ENCODE data around the gene SPPL2B.

Gene SPPL2B

GRCh38 chr19:2336528-2337328 lies 8.2 kb downstream of the SPPL2B start:
- no peak overlapping the region for H3K27ac Mint-ChIP-seq
- DNase-seq (ENCODE audit: low spot score in 2 of 2) (no peak), ATAC-seq (no peak)
- no peaks in the 10 kb centered on the region for H3K36me3 Mint-ChIP-seq
- H3K9me3 Mint-ChIP-seq = no peaks in the 10 kb centered on the region
- no peak overlapping the region for H3K4me3 Mint-ChIP-seq
- H3K4me1 Mint-ChIP-seq = peaks cover 14% of the 10 kb centered on the region

- Mint-ChIP-seq H3K9me3 (no peaks in the 10 kb centered on the region), H3K4me1 (peaks cover 14% of the 10 kb centered on the region), H3K4me3 (no peak overlapping the region), H3K36me3 (no peaks in the 10 kb centered on the region), H3K27ac (no peak overlapping the region)
- DNase-seq (ENCODE audit: low spot score in 2 of 2) (no peak), ATAC-seq (peak; percentile 12)
Measured at GRCh38 chr19:2337329-2337707, 8.8 kb downstream of the SPPL2B start.

GRCh38 chr19:2338055-2338615 lies 9.7 kb downstream of the SPPL2B start:
- ATAC-seq (no peak), DNase-seq (ENCODE audit: low spot score in 2 of 2) (no peak)
- H3K9me3 Mint-ChIP-seq = no peaks in the 10 kb centered on the region

GRCh38 chr19:2338751-2339643 lies 10.5 kb downstream of the SPPL2B start:
- H3K36me3 Mint-ChIP-seq = no peaks in the 10 kb centered on the region

More at GRCh38 chr19:2338055-2338615, 9.7 kb downstream of the SPPL2B start:
- Mint-ChIP-seq H3K36me3 (no peaks in the 10 kb centered on the region), H3K4me3 (no peak overlapping the region), H3K4me1 (peaks cover 14% of the 10 kb centered on the region), H3K27ac (no peak overlapping the region)

GRCh38 chr19:2339644-2340310 lies 11.3 kb downstream of the SPPL2B start:
- no peak overlapping the region for H3K4me3 Mint-ChIP-seq

More at GRCh38 chr19:2338751-2339643, 10.5 kb downstream of the SPPL2B start:
- DNase-seq (ENCODE audit: low spot score in 2 of 2) (no peak), ATAC-seq (no peak)
- Mint-ChIP-seq H3K9me3 (no peaks in the 10 kb centered on the region), H3K4me3 (no peak overlapping the region), H3K27ac (no peak overlapping the region), H3K4me1 (peaks cover 14% of the 10 kb centered on the region)

GRCh38 chr19:2340496-2341243 lies 12.2 kb downstream of the SPPL2B start:
- H3K4me3 Mint-ChIP-seq = no peak overlapping the region
- peaks cover 2% of the 10 kb centered on the region for H3K36me3 Mint-ChIP-seq
- DNase-seq (ENCODE audit: low spot score in 2 of 2) (no peak), ATAC-seq (no peak)
- peaks cover 13% of the 10 kb centered on the region for H3K4me1 Mint-ChIP-seq
- H3K27ac Mint-ChIP-seq = no peak overlapping the region
- H3K9me3 Mint-ChIP-seq = no peaks in the 10 kb centered on the region

More at GRCh38 chr19:2339644-2340310, 11.3 kb downstream of the SPPL2B start:
- Mint-ChIP-seq H3K4me1 (peaks cover 14% of the 10 kb centered on the region), H3K27ac (no peak overlapping the region), H3K9me3 (no peaks in the 10 kb centered on the region), H3K36me3 (no peaks in the 10 kb centered on the region)
- no peak for DNase-seq (ENCODE audit: low spot score in 2 of 2)
- ATAC-seq = no peak

GRCh38 chr19:2341244-2341751 lies 12.8 kb downstream of the SPPL2B start:
- H3K36me3 Mint-ChIP-seq = peaks cover 6% of the 10 kb centered on the region
- no peak overlapping the region for H3K4me3 Mint-ChIP-seq
- H3K9me3 Mint-ChIP-seq = no peaks in the 10 kb centered on the region
- peaks cover 11% of the 10 kb centered on the region for H3K4me1 Mint-ChIP-seq
- no peak for DNase-seq (ENCODE audit: low spot score in 2 of 2)
- H3K27ac Mint-ChIP-seq = no peak overlapping the region
- ATAC-seq = no peak

- no peaks in the 10 kb centered on the region for H3K9me3 Mint-ChIP-seq
Measured at GRCh38 chr19:2341982-2342381, 13.5 kb downstream of the SPPL2B start.

GRCh38 chr19:2342656-2343288 lies 14.3 kb downstream of the SPPL2B start:
- ATAC-seq (peak; percentile 4), DNase-seq (ENCODE audit: low spot score in 2 of 2) (no peak)
- Mint-ChIP-seq H3K4me1 (peaks cover 6% of the 10 kb centered on the region), H3K36me3 (peaks cover 6% of the 10 kb centered on the region), H3K9me3 (no peaks in the 10 kb centered on the region), H3K27ac (peak overlapping the region; percentile 12), H3K4me3 (no peak overlapping the region)

More at GRCh38 chr19:2341982-2342381, 13.5 kb downstream of the SPPL2B start:
- no peak overlapping the region for H3K4me3 Mint-ChIP-seq
- DNase-seq (ENCODE audit: low spot score in 2 of 2) (no peak), ATAC-seq (no peak)
- H3K27ac Mint-ChIP-seq = no peak overlapping the region
- peaks cover 6% of the 10 kb centered on the region for H3K36me3 Mint-ChIP-seq
- peaks cover 6% of the 10 kb centered on the region for H3K4me1 Mint-ChIP-seq

GRCh38 chr19:2343289-2343982 lies 15.0 kb downstream of the SPPL2B start:
- Mint-ChIP-seq H3K4me1 (peaks cover 6% of the 10 kb centered on the region), H3K36me3 (peaks cover 6% of the 10 kb centered on the region), H3K9me3 (no peaks in the 10 kb centered on the region), H3K4me3 (no peak overlapping the region), H3K27ac (peak overlapping the region; percentile 12)
- ATAC-seq (peak; percentile 27), DNase-seq (ENCODE audit: low spot score in 2 of 2) (no peak)

- H3K27ac Mint-ChIP-seq = no peak overlapping the region
- peaks cover 6% of the 10 kb centered on the region for H3K4me1 Mint-ChIP-seq
- no peak overlapping the region for H3K4me3 Mint-ChIP-seq
- no peak for ATAC-seq
- no peak for DNase-seq (ENCODE audit: low spot score in 2 of 2)
- peaks cover 6% of the 10 kb centered on the region for H3K36me3 Mint-ChIP-seq
- no peaks in the 10 kb centered on the region for H3K9me3 Mint-ChIP-seq
Measured at GRCh38 chr19:2344381-2344870, 15.9 kb downstream of the SPPL2B start.

GRCh38 chr19:2345076-2345475 lies 16.6 kb downstream of the SPPL2B start:
- DNase-seq (ENCODE audit: low spot score in 2 of 2) (no peak), ATAC-seq (no peak)
- H3K4me1 Mint-ChIP-seq = peaks cover 6% of the 10 kb centered on the region
- no peak overlapping the region for H3K27ac Mint-ChIP-seq
- H3K4me3 Mint-ChIP-seq = no peak overlapping the region
- H3K36me3 Mint-ChIP-seq = peaks cover 6% of the 10 kb centered on the region
- H3K9me3 Mint-ChIP-seq = no peaks in the 10 kb centered on the region

Data from stimulated activated effector memory CD8-positive, alpha-beta T cell treated with anti-CD3 and anti-CD28 coated beads, Interleukin-12 subunit alpha, Interleukin-12 subunit beta, amount 100 ng/mL, for 72 hours (primary cell).